ENCODE results near the gene ETHE1.

DNA sequence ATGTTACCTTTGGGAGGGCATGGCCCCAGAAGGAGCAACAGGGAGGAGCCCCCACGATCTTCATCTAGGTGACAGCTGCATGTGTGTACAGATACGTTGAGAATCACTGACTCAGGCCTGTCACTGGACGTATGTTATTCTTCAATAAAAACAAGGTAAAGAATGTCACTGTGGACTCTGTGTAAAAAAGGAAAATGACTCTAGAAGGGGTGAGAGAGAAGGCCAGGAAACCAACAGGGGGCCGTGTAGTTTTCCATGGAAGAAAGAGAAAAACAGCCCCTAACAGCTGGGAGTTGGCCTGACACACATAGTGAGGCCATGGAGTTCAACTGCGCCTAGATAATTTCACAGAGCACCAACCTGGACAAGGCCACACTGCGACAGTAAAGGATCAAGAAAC is 59.7 kb downstream of the ETHE1 start:
- TF ChIP-seq POLR2A (IDR thresholded peaks at IDR 0.05) = no peak
- TF ChIP-seq CTCF (IDR thresholded peaks at IDR 0.05) = no peak
